HCT116 (cell line): ENCODE results near the gene WNK2.

Source experiments
- CTCF ChIP-seq, 3 experiments: fragments of 200-600 bp in 1 of 3; sonication (generic) in 1 of 3; IDR thresholded peaks in 2 of 3; conservative IDR thresholded peaks in 1 of 3; 2 replicates each; pipeline ENCODE4 v1.5.1; 2012 to 2017; ENCODE audit warnings: low read depth in 2 of 3, low read length in 2 of 3, antibody characterized with exemption in 1 of 3, borderline replicate concordance in 1 of 3, control low read depth in 1 of 3, mild to moderate bottlenecking in 1 of 3, mixed read lengths in 1 of 3, mixed run types in 1 of 3, moderate library complexity in 1 of 3; ENCODE audit not compliant: insufficient read depth in 1 of 3
- EZH2 ChIP-seq: fragments of 200-600 bp; sonication (generic); IDR thresholded peaks from 2 replicates; pipeline ENCODE4 v1.6.1; 2017; ENCODE audit warnings: antibody characterized with exemption, mixed run types
- POLR2AphosphoS5 ChIP-seq: IDR thresholded peaks from 2 replicates; pipeline ENCODE4 v1.6.1; 2011; ENCODE audit warnings: mild to moderate bottlenecking, low read depth, low read length, moderate library complexity
- REST ChIP-seq: IDR thresholded peaks from 2 replicates; pipeline ENCODE4 v1.6.1; 2012; ENCODE audit warnings: low read depth
- SRF ChIP-seq: IDR thresholded peaks from 2 replicates; pipeline ENCODE4 v1.6.1; 2012; ENCODE audit warnings: low read depth
- TCF7L2 ChIP-seq: IDR thresholded peaks from 2 replicates; pipeline ENCODE4 v1.7.0; 2011; ENCODE audit warnings: borderline replicate concordance, inconsistent platforms; ENCODE audit not compliant: insufficient read depth, insufficient read length; ENCODE audit errors: extremely low read depth

- TF ChIP-seq CTCF (IDR thresholded peaks at IDR 0.05 in 2 of 3, conservative IDR thresholded peaks at IDR 0.05 in 1 of 3; ENCODE audit: borderline replicate concordance in 1 of 3, insufficient read depth in 1 of 3, low read depth in 2 of 3, low read length in 2 of 3) (no peak), TCF7L2 (no peak), POLR2AphosphoS5 (no peak), EZH2 (no peak), SRF (no peak), REST (no peak)
These were observed 50.7 kb downstream of the WNK2 start for GRCh38 chr9:93234600-93234999.
